ENCODE measurements around the gene PLCG2.

PLCG2 gene

GRCh38 chr16:81823111-81823510, 44.0 kb downstream of the PLCG2 start:
- no peak for TF ChIP-seq CTCF (IDR thresholded peaks at IDR 0.05; ENCODE audit: low read depth, low read length, missing control alignments)
- DNase-seq (ENCODE audit: low read depth), result no peak
- H3K4me3 ChIP-seq (ENCODE audit: low read depth, low read length), result no peak overlapping the region
- in situ Hi-C loops (cut with HindIII; ENCODE audit: low sequenced_read_pairs), result no loop called here

- TF ChIP-seq CTCF (IDR thresholded peaks at IDR 0.05; ENCODE audit: low read depth, low read length, missing control alignments), result no peak
- no peak overlapping the region for H3K4me3 ChIP-seq (ENCODE audit: low read depth, low read length)
- in situ Hi-C loops (cut with HindIII; ENCODE audit: low sequenced_read_pairs), result no loop called here
- no peak for DNase-seq (ENCODE audit: low read depth)
These were observed 44.6 kb downstream of the PLCG2 start for GRCh38 chr16:81823734-81824133.

GRCh38 chr16:81826523-81826922, 47.4 kb downstream of the PLCG2 start:
- no peak for DNase-seq (ENCODE audit: low read depth)
- no peak overlapping the region for H3K4me3 ChIP-seq (ENCODE audit: low read depth, low read length)
- in situ Hi-C loops (cut with HindIII; ENCODE audit: low sequenced_read_pairs), result no loop called here
- no peak for TF ChIP-seq CTCF (IDR thresholded peaks at IDR 0.05; ENCODE audit: low read depth, low read length, missing control alignments)

- DNase-seq (ENCODE audit: low read depth), result no peak
- no peak overlapping the region for H3K4me3 ChIP-seq (ENCODE audit: low read depth, low read length)
- in situ Hi-C loops (cut with HindIII; ENCODE audit: low sequenced_read_pairs), result no loop called here
- TF ChIP-seq CTCF (IDR thresholded peaks at IDR 0.05; ENCODE audit: low read depth, low read length, missing control alignments), result no peak
These were observed 51.9 kb downstream of the PLCG2 start for GRCh38 chr16:81830845-81831540.

- TF ChIP-seq CTCF (IDR thresholded peaks at IDR 0.05; ENCODE audit: low read depth, low read length, missing control alignments), result no peak
- DNase-seq (ENCODE audit: low read depth), result no peak
- in situ Hi-C loops (cut with HindIII; ENCODE audit: low sequenced_read_pairs), result no loop called here
- no peak overlapping the region for H3K4me3 ChIP-seq (ENCODE audit: low read depth, low read length)
These were observed 52.6 kb downstream of the PLCG2 start for GRCh38 chr16:81831722-81832126.

GRCh38 chr16:81832801-81833547, 53.9 kb downstream of the PLCG2 start:
- no peak overlapping the region for H3K4me3 ChIP-seq (ENCODE audit: low read depth, low read length)
- TF ChIP-seq CTCF (IDR thresholded peaks at IDR 0.05; ENCODE audit: low read depth, low read length, missing control alignments), result no peak
- DNase-seq (ENCODE audit: low read depth), result no peak
- in situ Hi-C loops (cut with HindIII; ENCODE audit: low sequenced_read_pairs), result no loop called here
